ENCODE measurements around the gene NSMCE4A.
A peak's percentile ranks its signal among the peaks of the same experiment; 100 is the strongest.

Gene NSMCE4A

DNA sequence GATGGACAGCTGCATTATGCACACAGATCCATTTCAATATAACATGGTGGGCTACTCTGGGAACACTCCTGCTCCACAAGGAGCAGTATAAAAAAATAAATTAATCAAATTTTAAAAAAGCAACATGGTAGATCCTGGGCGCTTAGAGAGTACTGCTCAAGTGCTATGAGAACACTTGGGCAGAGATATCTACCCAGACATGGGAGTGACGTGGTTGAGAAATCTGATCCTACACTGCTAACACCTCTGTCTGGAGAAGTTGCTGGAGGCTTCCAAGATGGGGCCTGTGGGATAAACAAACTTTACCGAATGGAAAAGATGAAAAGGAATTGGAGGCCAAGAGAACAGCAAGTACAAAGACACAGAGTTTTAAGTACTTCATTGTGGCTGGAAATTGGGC is 9.0 kb downstream of the NSMCE4A start:
- Histone ChIP-seq H3K36me3 (replicated peaks) (peaks cover 9% of the 10 kb centered on the region), H3K27me3 (replicated peaks) (no peaks in the 10 kb centered on the region), H3K27ac (no peak overlapping the region), H3K4me3 (ENCODE audit: low read depth, low read length) (no peak overlapping the region)
- TF ChIP-seq, protein P1, sequence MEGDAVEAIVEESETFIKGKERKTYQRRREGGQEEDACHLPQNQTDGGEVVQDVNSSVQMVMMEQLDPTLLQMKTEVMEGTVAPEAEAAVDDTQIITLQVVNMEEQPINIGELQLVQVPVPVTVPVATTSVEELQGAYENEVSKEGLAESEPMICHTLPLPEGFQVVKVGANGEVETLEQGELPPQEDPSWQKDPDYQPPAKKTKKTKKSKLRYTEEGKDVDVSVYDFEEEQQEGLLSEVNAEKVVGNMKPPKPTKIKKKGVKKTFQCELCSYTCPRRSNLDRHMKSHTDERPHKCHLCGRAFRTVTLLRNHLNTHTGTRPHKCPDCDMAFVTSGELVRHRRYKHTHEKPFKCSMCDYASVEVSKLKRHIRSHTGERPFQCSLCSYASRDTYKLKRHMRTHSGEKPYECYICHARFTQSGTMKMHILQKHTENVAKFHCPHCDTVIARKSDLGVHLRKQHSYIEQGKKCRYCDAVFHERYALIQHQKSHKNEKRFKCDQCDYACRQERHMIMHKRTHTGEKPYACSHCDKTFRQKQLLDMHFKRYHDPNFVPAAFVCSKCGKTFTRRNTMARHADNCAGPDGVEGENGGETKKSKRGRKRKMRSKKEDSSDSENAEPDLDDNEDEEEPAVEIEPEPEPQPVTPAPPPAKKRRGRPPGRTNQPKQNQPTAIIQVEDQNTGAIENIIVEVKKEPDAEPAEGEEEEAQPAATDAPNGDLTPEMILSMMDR (IDR thresholded peaks at IDR 0.05; ENCODE audit: low read depth, low read length, missing control alignments): no peak
- in situ Hi-C loops (cut with HindIII; ENCODE audit: low pct_ligation_motif_present, low sequenced_read_pairs): no loop called here
- no peak for DNase-seq

DNA sequence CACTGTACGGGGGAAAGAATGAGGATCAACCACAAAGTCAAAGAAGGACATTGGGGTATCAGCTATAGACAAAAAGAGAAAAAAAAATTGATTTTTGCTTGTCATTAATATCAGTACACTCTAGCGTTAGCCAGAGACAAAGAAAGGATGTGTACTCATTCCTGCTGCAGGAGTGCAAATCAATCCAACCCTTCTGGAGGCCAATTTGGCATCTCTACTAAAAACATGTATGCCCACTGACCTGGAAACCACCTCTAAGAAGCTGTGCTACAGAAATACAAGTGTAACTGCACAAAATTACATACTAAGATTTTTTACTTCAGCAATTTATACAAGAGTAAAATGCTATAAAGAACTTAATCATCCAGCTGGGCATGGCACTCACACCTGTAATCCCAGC is 13.6 kb downstream of the NSMCE4A start:
- TF ChIP-seq, protein P1 (IDR thresholded peaks at IDR 0.05; ENCODE audit: low read depth, low read length, missing control alignments): no peak
- Histone ChIP-seq H3K27me3 (replicated peaks) (no peaks in the 10 kb centered on the region), H3K4me3 (ENCODE audit: low read depth, low read length) (no peak overlapping the region), H3K27ac (no peak overlapping the region), H3K36me3 (replicated peaks) (peaks cover 8% of the 10 kb centered on the region)
- no peak for DNase-seq
- in situ Hi-C loops (cut with HindIII; ENCODE audit: low pct_ligation_motif_present, low sequenced_read_pairs): no loop called here

DNA sequence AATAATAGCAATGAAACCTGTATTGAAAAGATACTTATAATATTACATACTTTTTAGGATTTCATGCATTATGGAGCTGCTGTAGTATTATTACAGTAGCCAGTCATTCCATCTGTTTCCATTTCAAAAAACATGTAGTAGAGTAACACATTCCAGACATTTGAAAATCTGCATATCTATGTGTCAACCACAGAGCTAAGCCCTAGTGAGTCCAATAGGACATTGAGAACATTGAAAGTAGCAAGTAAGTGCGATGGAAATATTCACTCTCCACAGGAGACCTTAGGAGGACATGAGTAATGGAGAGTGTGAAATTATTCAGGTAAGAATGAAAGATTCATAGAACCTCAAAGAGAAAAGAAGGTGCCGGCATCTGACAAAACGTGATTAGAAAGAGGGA is 15.3 kb downstream of the NSMCE4A start:
- in situ Hi-C loops (cut with HindIII; ENCODE audit: low pct_ligation_motif_present, low sequenced_read_pairs): no loop called here

DNA sequence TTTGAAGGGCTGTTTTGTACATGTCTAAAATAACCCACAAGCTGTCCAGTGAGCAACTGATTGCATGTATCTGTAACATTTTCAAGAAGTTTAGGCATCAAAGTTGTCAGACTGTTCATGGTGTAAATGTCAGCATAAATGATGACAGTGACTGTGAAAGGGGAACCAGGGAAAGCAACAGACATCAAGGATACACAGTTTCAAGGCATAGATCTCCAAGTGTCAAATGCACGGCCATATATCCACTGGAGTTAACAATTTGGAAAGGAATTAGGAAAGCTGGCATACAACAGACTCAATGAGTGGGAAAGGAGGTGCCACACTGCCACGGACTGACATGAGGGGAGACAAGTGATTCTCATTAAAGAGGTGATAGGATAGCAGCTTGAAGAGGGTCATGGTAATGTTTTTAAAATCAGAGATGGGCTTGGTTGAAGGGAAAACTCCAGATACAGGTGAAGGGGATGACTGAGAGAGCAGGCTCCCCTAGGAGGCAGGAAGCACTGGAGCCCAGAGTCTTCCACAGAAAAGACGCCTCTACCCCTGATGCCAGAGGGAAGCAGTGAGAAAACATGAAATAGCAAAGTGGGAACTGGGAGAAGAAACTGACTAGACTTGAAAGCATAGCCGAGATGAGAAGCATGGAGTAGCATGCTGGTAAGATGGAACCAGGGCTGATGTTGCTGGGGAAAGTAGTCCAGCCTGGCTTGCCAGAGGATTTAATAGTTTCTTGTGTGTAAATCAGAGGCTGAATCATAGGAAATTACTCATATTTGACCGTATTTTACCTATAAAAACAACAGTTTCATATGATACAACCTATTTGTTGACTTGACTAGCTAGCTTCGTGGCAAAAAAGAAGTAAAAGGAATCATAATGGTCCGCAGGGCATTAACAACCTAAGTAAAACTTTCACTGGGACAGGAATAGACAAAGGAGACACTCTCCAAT is 18.6 kb downstream of the NSMCE4A start:
- Histone ChIP-seq H3K4me3 (ENCODE audit: low read depth, low read length) (no peak overlapping the region), H3K27ac (no peak overlapping the region), H3K36me3 (replicated peaks) (peaks cover 4% of the 10 kb centered on the region), H3K27me3 (replicated peaks) (no peaks in the 10 kb centered on the region)
- in situ Hi-C loops (cut with HindIII; ENCODE audit: low pct_ligation_motif_present, low sequenced_read_pairs): no loop called here
- peak; percentile 43 for DNase-seq
- TF ChIP-seq, protein P1 (IDR thresholded peaks at IDR 0.05; ENCODE audit: low read depth, low read length, missing control alignments): no peak

More for the DNA sequence above, 15.3 kb downstream of the NSMCE4A start:
- Histone ChIP-seq H3K36me3 (replicated peaks) (peaks cover 4% of the 10 kb centered on the region), H3K4me3 (ENCODE audit: low read depth, low read length) (no peak overlapping the region), H3K27ac (no peak overlapping the region), H3K27me3 (replicated peaks) (no peaks in the 10 kb centered on the region)
- no peak for DNase-seq
- TF ChIP-seq, protein P1 (IDR thresholded peaks at IDR 0.05; ENCODE audit: low read depth, low read length, missing control alignments): no peak

DNA sequence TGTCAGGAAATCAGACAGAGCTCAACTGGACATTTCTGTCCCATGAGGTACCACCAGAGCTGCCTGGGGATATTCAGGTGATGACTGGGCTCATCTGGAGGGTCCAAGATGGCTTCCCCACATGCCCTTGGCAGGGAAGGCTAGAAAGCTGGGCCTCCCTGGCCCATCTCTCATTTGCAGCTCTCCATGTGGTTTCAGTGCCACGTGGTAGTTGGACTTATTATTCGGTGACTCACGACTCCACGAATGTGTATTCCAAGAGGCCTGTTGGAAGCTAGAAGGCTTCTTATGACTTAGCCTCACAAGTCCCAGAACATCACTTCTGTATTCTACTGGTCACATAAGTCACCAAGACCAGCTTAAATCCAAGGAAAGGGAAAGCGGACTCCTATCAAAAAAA is 22.8 kb downstream of the NSMCE4A start:
- no peak overlapping the region for H3K4me3 ChIP-seq (ENCODE audit: low read depth, low read length)
- no peaks in the 10 kb centered on the region for H3K36me3 ChIP-seq (replicated peaks)
- TF ChIP-seq, protein P1 (IDR thresholded peaks at IDR 0.05; ENCODE audit: low read depth, low read length, missing control alignments): no peak
- in situ Hi-C loops (cut with HindIII; ENCODE audit: low pct_ligation_motif_present, low sequenced_read_pairs): no loop called here
- no peak overlapping the region for H3K27ac ChIP-seq
- no peaks in the 10 kb centered on the region for H3K27me3 ChIP-seq (replicated peaks)
- peak; percentile 14 for DNase-seq

Data from brain microvascular endothelial cell (primary cell).